Sigmoid colon (tissue), 7 donors: ENCODE results near the gene ZNF835. TPM values are rescaled to one million over a fixed set of nuclear protein-coding genes. Genes with fewer than 3 reads are reported as not detected.

Source experiments
- DNase-seq: peaks from one replicate; pipeline ENCODE4 v3.0.0-alpha.2; 2019
- H3K27ac ChIP-seq, 4 donors: fragments of 200-600 bp; sonication (generic); one replicate each; pipeline ENCODE4 v1.5.1; 2016 to 2019; ENCODE audit warnings: mild to moderate bottlenecking in 1 of 4
- H3K27me3 ChIP-seq, 3 donors: fragments of 200-600 bp; sonication (generic); one replicate each; pipeline ENCODE4 v1.5.1; 2019; ENCODE audit warnings: mild to moderate bottlenecking in 1 of 3
- H3K36me3 ChIP-seq, 4 donors: fragments of 200-600 bp; sonication (generic); one replicate each; pipeline ENCODE4 v1.5.1; 2016 to 2019
- H3K4me1 ChIP-seq, 4 donors: fragments of 200-600 bp; sonication (generic); one replicate each; pipeline ENCODE4 v1.5.1; 2017 to 2019
- H3K4me3 ChIP-seq, 4 donors: fragments of 200-600 bp; sonication (generic); one replicate each; pipeline ENCODE4 v1.5.1; 2017 to 2019; ENCODE audit warnings: mild to moderate bottlenecking in 2 of 4, moderate library complexity in 1 of 4
- H3K9me3 ChIP-seq, 4 donors: fragments of 200-600 bp in 3 of 4; sonication (generic) in 3 of 4; one replicate each; pipeline versions ENCODE4 v1.5.1 to v1.6.1; 2013 to 2019
- EP300 ChIP-seq, 4 donors: sonication (generic); formaldehyde crosslinking; IDR thresholded peaks; one replicate each; pipeline ENCODE4 v1.6.1; 2017; ENCODE audit warnings: antibody characterized with exemption in 4 of 4
- POLR2A ChIP-seq, 2 donors: fragments of 450-650 bp; IDR thresholded peaks; one replicate each; pipeline ENCODE4 v1.6.1; 2016; ENCODE audit warnings: antibody characterized with exemption in 2 of 2, mild to moderate bottlenecking in 2 of 2, moderate library complexity in 2 of 2
- POLR2AphosphoS5 ChIP-seq, 4 donors: sonication (generic); formaldehyde crosslinking; IDR thresholded peaks; one replicate each; pipeline ENCODE4 v1.6.1; 2017; ENCODE audit warnings: antibody characterized with exemption in 4 of 4
- WGBS, 2 donors: extraction: QIAGEN DNeasy Blood & Tissue Kit; methylation state at CpG; one replicate each; pipeline ENCODE4 v1.1.7; 2013; 5-methylcytosine and 5-hydroxymethylcytosine counted together
- intact Hi-C: fragments of 100-400 bp; cut with DNase I; formaldehyde crosslinking; loops from one replicate; pipeline ENCODE4 v1.15.1; 2023
- polyA plus RNA-seq, 3 donors: library from polyadenylated mRNA; stranded (reverse); fragments of 200-250 nt; gene quantifications; one replicate each; pipeline ENCODE4 v1.2.3, GENCODE V29; 2013
- total RNA-seq, 4 donors: library from RNA; depleted of rRNA; stranded (reverse); fragments of >200 nt; gene quantifications; one replicate each; pipeline ENCODE4 v1.1.0, GENCODE V29; 2016
- TF ChIP-seq, protein P1 (sequence below), 4 experiments: fragments of 450-650 bp in 3 of 4; fragments of 200-600 bp in 1 of 4; IDR thresholded peaks; one replicate each; pipeline ENCODE4 v1.5.1; 2016 to 2019; ENCODE audit warnings: antibody characterized with exemption in 4 of 4, mild to moderate bottlenecking in 3 of 4, moderate library complexity in 2 of 4
- donor health status: healthy with polysubstance abuse.
- donor health status: Bipolar disorder and iron deficiency.
- donor health status: healthy.

ZNF835 gene
- total and polyA plus RNA-seq, 7 donors: under 0.01 to 14.3 (median 5.3) TPM; not detected in 1

DNA sequence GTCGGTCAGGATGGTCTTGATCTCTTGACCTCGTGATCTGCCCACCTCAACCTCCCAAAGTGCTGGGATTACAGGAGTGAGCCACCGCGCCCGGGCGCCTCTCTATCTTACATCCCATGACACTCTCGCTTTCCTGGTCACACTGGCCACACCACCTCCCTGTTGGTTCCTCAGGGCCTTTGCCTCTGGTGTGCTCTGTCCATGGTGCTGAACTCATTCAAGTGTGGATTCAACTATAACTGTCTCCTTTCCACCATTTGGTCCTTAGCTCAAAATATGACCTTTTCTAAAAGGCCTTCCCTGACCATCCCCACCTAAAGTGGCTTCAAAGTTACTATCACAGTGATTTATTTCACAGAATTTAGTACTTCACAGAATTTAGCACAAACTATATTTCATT lies 32.3 kb downstream of the ZNF835 start:
- TF ChIP-seq, protein P1, sequence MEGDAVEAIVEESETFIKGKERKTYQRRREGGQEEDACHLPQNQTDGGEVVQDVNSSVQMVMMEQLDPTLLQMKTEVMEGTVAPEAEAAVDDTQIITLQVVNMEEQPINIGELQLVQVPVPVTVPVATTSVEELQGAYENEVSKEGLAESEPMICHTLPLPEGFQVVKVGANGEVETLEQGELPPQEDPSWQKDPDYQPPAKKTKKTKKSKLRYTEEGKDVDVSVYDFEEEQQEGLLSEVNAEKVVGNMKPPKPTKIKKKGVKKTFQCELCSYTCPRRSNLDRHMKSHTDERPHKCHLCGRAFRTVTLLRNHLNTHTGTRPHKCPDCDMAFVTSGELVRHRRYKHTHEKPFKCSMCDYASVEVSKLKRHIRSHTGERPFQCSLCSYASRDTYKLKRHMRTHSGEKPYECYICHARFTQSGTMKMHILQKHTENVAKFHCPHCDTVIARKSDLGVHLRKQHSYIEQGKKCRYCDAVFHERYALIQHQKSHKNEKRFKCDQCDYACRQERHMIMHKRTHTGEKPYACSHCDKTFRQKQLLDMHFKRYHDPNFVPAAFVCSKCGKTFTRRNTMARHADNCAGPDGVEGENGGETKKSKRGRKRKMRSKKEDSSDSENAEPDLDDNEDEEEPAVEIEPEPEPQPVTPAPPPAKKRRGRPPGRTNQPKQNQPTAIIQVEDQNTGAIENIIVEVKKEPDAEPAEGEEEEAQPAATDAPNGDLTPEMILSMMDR (IDR thresholded peaks at IDR 0.05): no peak
- TF ChIP-seq POLR2AphosphoS5 (IDR thresholded peaks at IDR 0.05) (no peak), EP300 (IDR thresholded peaks at IDR 0.05) (no peak), POLR2A (IDR thresholded peaks at IDR 0.05) (no peak)
- no peak overlapping the region for H3K4me3 ChIP-seq
- H3K4me1 ChIP-seq: no peaks in the 10 kb centered on the region
- no peaks in the 10 kb centered on the region for H3K36me3 ChIP-seq
- no peak for DNase-seq
- peaks cover 9 to 18% (median 17%) of the 10 kb centered on the region in 3 donors for H3K27me3 ChIP-seq
- WGBS, 2 donors: 35 to 56% methylated on average over 7 of the region's 7 CpGs
- peaks cover 0 to 38% (median 2%) of the 10 kb centered on the region in 4 donors for H3K9me3 ChIP-seq
- intact Hi-C loops: no loop called here
- H3K27ac ChIP-seq: no peak overlapping the region

GRCh38 chr19:56637976-56638555 lies 33.5 kb downstream of the ZNF835 start:
- intact Hi-C loops: no loop called here
- Histone ChIP-seq H3K4me1 (no peaks in the 10 kb centered on the region), H3K4me3 (no peak overlapping the region), H3K27me3 (peaks cover 5 to 6% (median 6%) of the 10 kb centered on the region in 3 donors), H3K27ac (no peak overlapping the region), H3K36me3 (no peaks in the 10 kb centered on the region), H3K9me3 (peaks cover 0 to 38% (median 7%) of the 10 kb centered on the region in 4 donors)
- DNase-seq: no peak
- TF ChIP-seq POLR2A (IDR thresholded peaks at IDR 0.05): no peak
- no peak for TF ChIP-seq EP300 (IDR thresholded peaks at IDR 0.05)
- TF ChIP-seq, protein P1 (IDR thresholded peaks at IDR 0.05): no peak
- peak in 1 of 4 donors; percentile 13 for TF ChIP-seq POLR2AphosphoS5 (IDR thresholded peaks at IDR 0.05)
- WGBS, 2 donors: 12 to 33% methylated on average over 21 of the region's 21 CpGs

- no peak for DNase-seq
- no peak overlapping the region for H3K27ac ChIP-seq
- intact Hi-C loops: no loop called here
- H3K4me1 ChIP-seq: no peaks in the 10 kb centered on the region
- peaks cover 8 to 45% (median 14%) of the 10 kb centered on the region in 4 donors for H3K9me3 ChIP-seq
- 25 to 27% methylated on average over 1 of the region's 1 CpG for WGBS, 2 donors
- H3K27me3 ChIP-seq: no peaks in the 10 kb centered on the region
- H3K4me3 ChIP-seq: no peak overlapping the region
- TF ChIP-seq, protein P1 (IDR thresholded peaks at IDR 0.05): no peak
- no peak for TF ChIP-seq EP300 (IDR thresholded peaks at IDR 0.05)
- no peak for TF ChIP-seq POLR2AphosphoS5 (IDR thresholded peaks at IDR 0.05)
- TF ChIP-seq POLR2A (IDR thresholded peaks at IDR 0.05): no peak
- H3K36me3 ChIP-seq: no peaks in the 10 kb centered on the region
These were observed 38.5 kb downstream of the ZNF835 start for GRCh38 chr19:56633021-56633420.

- intact Hi-C loops: no loop called here
- TF ChIP-seq POLR2AphosphoS5 (IDR thresholded peaks at IDR 0.05) (no peak), POLR2A (IDR thresholded peaks at IDR 0.05) (no peak), EP300 (IDR thresholded peaks at IDR 0.05) (no peak)
- TF ChIP-seq, protein P1 (IDR thresholded peaks at IDR 0.05): no peak
- H3K9me3 ChIP-seq: peaks cover 0 to 41% (median 10%) of the 10 kb centered on the region in 4 donors
- H3K27me3 ChIP-seq: no peaks in the 10 kb centered on the region
- H3K27ac ChIP-seq: no peak overlapping the region
- H3K4me1 ChIP-seq: no peaks in the 10 kb centered on the region
- 95% methylated on average over 9 of the region's 9 CpGs for WGBS, 2 donors
- DNase-seq: no peak
- peaks cover 13 to 46% (median 23%) of the 10 kb centered on the region in 4 donors for H3K36me3 ChIP-seq
- no peak overlapping the region for H3K4me3 ChIP-seq
These were observed 45.8 kb downstream of the ZNF835 start for GRCh38 chr19:56625708-56626107.

GRCh38 chr19:56623006-56623405 lies 48.6 kb downstream of the ZNF835 start:
- TF ChIP-seq, protein P1 (IDR thresholded peaks at IDR 0.05): no peak
- no peak for TF ChIP-seq EP300 (IDR thresholded peaks at IDR 0.05)
- no peak for TF ChIP-seq POLR2AphosphoS5 (IDR thresholded peaks at IDR 0.05)
- no peak for TF ChIP-seq POLR2A (IDR thresholded peaks at IDR 0.05)
- Histone ChIP-seq H3K9me3 (peaks cover 0 to 44% (median 3%) of the 10 kb centered on the region in 4 donors), H3K36me3 (peaks cover 13 to 49% (median 23%) of the 10 kb centered on the region in 4 donors), H3K27me3 (no peaks in the 10 kb centered on the region), H3K4me3 (no peak overlapping the region), H3K4me1 (no peaks in the 10 kb centered on the region), H3K27ac (no peak overlapping the region)
- intact Hi-C loops: no loop called here
- WGBS, 2 donors: 83 to 92% methylated on average over 9 of the region's 9 CpGs
- no peak for DNase-seq
